Activated gamma-delta T cell treated with Interleukin-2 at 50 U/mL for 16 hours (primary cell): ENCODE results near the gene DIS3L2.

Source experiments
- DNase-seq: peaks from one replicate; pipeline ENCODE4 v3.0.0-alpha.2; 2020

Gene DIS3L2, protein sequence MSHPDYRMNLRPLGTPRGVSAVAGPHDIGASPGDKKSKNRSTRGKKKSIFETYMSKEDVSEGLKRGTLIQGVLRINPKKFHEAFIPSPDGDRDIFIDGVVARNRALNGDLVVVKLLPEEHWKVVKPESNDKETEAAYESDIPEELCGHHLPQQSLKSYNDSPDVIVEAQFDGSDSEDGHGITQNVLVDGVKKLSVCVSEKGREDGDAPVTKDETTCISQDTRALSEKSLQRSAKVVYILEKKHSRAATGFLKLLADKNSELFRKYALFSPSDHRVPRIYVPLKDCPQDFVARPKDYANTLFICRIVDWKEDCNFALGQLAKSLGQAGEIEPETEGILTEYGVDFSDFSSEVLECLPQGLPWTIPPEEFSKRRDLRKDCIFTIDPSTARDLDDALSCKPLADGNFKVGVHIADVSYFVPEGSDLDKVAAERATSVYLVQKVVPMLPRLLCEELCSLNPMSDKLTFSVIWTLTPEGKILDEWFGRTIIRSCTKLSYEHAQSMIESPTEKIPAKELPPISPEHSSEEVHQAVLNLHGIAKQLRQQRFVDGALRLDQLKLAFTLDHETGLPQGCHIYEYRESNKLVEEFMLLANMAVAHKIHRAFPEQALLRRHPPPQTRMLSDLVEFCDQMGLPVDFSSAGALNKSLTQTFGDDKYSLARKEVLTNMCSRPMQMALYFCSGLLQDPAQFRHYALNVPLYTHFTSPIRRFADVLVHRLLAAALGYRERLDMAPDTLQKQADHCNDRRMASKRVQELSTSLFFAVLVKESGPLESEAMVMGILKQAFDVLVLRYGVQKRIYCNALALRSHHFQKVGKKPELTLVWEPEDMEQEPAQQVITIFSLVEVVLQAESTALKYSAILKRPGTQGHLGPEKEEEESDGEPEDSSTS

DNA sequence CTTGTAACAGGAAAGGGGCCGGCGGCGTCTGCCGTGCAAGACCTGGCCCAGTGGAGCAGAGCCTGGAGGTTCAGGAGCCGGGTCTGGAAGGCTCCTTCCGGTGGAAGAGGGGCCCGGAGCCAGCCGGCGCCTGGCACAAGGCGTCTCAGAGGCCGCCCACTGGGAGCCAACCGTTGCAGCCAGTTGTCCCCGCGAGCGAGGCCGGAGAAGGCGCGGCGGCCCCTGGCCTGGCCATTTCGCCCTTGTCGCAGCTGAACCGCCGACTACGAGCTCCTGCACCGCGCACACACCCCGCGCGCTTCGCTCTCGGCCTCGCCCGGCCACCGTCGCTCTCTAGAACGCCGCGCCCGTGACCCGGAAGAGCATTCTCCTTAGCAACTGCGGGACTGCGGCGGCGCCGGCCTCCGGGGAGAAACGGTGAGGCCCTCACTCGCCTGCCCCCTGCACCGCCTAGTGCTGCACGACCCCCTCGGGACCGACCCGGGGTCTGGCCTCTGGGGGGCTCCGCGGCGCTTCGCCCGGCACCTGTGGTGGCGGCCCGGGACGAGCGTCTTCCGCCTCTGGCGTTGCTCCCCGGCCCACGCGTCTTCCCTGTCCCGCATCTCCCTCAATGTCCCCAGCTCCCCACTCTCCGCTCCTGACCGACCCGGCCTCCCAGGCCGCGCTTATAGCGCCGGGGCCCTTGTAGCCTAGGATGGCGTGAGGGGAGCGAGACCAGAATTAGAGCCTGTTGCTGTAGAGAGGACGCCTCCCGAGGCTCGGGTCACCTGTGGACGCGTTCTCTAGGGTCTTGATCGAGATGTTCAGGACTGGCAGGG is at the start of gene DIS3L2:
TSS of gene DIS3L2 (plus strand) at position 365 of the 818 bp plus-strand sequence. CDS start 53,215 bp downstream, outside the sequence.
- peak; percentile 70 for DNase-seq

DNA sequence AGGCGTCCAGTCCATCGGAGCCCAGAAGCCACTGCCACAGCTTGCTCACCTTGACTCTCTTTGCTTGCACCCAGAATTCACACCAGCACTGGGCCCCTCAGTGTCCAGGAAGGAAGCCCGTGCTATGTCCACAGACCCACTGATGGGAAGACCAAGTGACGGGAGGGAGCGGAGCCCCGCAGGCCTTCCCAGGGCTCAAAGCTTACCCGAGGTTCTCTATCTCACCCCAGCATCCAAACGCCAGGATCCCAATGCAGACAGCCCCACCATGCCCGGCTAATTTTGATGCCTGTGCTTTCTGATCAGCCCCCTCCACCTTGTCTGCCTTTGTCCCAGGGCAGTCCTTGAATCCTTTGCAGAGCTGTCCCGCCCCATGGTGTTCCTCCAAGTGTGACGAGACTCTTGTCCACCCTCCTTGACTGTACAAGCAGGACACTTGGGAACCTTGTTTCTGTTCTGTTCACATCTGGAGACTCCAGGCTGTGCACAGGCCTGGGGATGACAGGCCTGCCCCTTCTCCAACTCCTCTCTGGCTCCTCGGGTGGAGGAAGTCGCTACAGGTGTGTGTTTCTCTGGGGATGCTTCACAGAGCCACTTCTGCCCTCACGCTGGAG is 47.3 kb upstream of the DIS3L2 start:
- no peak for DNase-seq

DNA sequence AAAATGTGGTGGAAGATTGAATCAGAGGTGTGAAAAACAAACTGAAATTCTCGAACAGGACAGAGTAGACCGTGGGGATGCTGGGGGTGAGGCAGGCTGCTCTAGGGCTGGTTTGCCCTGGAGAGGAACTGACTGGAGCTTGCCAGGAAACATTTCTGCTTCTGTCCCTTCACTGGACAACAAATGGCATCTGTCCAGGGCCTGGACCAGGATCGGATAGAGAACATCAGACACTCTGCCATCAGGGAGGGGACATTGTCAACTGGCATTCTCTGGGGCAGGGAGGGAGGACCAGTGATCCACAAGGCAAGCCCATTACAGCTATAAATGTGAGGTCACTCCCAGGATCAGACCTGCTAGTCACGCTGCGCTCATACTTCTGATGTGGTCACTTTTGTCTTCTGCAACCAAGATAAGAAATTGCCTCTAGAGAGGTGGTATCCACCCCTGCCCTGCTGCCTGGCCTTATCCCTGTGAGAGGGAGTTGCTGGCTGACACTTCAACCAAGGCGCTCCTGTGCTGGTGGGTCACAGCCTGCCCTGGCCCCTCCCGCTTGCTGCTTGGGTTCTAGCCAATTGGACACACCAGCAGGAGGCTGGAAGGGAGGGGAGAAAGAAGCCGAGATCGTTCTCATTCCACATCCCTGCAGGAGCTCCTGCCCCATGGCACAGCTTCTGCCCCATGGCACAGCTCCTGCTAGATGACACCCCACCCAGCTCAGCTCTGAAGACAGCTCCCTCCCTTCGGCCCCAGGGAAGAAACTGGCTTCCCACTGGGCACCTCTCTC is 44.0 kb upstream of the DIS3L2 start:
- no peak for DNase-seq

DNA sequence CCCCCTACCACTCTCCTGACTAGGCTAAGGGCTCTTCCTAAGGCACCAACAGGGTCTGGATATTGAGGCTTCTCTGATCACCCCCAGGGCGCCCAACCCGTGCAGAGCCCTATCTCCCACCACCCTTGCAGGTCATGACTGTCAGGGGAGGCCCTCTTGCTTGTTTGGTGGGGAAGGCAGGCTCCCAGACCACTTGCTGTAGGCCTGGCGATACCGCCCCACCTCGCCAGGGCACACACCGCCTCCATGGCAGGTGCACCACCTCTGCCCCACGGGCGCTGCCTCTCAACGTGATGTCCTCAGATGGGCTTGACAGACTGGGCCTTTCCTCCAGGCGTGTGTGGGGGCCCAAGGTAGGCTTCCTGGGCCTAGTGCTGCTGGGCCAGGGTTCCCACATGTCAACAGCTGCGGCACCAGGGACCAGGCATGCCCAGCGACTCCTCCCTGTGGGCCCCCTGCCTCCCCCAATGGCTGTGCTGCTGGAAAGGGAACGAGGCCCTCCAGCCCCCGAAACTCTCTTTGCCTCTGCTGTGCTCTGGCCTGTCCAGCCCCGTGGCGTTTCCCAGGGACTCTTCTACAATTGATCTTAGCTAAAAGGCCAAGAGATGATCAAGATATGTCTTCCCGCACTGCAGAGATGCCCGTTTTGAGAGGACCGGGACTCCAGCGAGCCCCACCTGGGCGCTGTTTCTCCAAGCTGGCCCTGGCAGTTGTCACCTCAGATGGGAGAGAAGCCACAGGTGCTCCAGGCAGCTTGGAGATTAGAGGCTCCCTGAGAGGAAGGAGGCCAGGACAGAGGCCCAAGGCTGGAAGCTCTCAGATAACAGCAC is 42.8 kb upstream of the DIS3L2 start:
- no peak for DNase-seq

DNA sequence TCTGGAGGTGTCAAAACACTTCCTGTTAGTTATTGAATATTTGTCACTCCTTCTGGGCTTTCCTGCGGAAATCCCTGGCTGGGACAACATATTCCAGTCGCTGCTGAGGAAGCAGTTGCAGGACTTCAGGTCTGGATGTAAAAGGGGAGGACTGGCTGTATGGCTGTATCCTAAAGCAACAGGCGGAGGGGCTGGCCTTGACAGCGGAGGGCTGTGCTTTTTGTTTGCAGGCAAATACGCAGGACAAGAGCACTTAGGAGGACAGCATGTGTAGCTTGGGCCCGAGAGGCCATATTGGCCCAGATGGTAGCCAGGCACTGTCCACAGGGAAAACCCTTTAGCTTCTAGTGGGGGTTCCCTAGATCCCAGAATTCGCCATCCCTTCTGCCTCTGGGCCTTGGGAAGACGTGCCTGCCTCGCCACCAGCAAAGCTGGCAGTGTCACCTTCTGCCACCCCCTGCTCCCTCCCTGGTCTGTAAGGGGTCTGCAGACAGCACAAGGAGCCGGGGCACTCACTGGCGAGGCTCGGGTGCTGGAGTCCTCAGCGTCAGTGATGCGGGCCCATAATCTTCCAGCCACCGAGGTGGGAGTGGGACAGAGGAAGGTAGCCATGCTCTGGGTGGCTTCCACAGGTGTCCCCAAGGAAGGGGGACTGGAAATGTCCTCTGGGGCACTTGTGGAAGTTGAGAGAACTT is 42.0 kb upstream of the DIS3L2 start:
- DNase-seq: no peak

DNA sequence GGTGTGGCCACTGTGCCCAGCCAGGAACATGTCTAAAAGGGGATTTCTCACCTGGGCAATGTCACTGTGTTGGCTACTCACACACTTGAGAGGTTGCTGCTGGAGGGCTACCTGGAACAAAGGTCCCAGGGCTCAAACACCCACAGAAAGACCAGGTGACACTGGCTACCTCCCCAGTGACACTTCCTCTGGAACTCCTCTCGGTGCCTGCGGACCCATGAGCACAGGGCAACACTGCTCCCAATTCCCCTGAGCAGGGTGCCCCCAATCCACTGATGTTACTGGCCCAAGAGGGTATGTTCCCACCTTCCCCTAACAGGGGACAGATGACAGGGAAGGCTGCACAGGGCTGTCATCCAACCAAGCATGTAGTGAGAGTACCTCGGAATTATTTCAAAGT is 41.1 kb upstream of the DIS3L2 start:
- no peak for DNase-seq

DNA sequence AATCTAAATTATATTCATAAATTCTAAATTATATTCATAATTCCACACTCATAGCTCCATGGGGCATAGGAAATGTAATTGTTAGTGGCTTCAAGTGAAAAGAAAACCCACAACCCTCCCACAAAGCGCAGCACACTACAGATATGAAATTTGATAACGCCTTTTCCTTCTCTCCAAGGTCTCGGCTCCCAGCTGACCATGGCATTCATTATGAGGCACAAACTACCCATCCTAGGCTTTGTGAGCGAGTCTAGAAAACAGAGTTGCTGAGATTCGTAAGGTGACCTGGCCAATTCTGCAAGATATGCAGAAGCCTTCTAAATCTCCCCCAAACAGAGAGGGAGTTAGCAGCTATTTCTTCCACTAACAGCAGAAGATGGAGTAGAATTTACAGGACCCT is 40.7 kb upstream of the DIS3L2 start:
- DNase-seq: no peak

DNA sequence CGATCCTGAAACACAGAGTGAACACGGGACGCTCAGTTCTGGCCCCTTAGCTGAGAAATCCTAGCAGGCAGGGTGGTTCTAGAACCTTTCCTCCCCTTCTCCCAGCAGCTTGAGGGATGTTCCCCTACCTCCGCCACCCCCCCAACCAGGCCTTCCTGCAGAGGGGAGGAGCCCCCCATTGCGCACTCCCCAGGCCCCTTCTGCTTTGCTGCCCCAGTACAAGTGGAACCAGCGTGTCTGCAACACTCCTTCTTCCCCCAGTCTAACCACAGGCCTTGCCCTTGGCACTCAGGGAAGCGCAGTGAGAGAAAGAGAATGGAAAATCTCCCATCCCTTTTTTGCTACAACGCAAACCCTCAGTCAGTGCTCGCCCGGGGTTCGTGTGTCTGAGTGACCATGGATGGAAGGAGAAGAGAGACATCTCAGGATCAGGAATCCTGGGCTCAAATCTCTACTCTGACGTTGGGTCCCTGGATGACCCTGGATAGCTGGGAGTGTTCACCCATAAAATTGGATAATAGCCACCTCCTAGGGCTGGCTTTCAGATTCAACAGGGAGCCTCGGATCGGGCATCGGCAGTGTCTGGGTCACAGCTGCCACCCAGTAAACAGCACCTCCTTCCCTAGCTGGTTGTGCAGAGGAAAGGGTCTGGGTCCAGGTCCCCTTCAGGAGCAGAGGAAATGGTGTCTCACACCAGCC is 39.1 kb upstream of the DIS3L2 start:
- no peak for DNase-seq

DNA sequence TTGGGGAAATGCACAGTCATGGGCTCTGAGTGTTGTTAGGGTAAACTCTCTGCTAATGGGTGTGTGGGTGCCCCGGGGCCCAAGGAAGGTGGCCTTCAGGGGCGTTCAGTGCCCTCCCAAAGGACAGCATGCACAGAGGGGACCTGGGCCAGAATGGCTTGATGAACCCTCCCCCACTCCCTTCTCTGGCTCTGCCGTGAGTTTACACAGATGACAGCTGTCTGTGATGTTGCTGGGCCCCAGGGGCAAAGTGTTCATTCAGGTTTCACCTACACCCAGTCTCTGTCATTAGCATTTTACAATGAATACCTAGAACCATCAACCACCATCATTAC is 38.5 kb upstream of the DIS3L2 start:
- no peak for DNase-seq

DNA sequence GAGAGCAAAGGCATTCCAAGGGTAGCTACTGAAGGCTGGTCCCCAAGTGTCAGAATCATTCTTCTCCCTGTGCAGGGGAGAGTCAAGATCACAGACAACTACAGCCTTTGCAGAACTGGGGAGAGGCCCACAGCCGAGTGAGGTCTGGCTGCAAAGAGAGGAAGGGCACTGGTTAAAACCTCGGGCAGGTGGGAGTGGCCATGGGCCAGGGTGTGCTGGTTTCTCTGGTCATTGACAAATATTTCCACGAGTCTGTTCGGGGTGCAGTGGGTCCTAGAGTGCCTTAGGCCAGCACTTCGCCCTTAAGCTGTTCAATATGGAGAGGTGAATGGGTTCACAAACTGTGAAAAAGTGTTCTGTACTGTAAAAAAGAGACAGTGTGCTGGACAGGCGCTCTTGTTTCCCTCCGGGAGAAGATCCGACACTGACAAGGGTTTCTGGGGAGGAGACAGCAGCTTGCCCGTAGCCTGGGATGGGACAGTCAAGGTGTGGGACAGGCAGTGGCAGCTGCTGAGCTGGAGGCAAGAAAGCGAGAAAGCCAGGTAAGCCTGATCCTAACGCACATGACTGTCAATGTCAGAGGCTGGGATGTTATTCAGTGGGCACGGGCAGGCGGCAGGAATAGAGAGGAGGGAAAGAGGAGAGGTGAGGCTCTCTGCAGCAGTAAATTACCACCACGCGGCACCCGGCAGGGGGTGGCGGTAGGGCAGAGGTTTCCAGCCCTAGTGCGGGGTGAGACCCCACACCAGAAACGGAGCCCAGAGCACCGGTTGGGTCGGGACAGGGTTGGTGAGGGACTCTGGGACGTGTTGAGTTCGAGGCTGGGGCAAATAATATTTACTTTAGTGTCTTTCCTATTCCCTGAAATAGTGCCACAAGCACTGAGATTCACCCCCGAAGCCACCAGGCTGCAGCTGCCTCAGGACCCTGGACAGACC is 37.3 kb upstream of the DIS3L2 start:
- DNase-seq: no peak

DNA sequence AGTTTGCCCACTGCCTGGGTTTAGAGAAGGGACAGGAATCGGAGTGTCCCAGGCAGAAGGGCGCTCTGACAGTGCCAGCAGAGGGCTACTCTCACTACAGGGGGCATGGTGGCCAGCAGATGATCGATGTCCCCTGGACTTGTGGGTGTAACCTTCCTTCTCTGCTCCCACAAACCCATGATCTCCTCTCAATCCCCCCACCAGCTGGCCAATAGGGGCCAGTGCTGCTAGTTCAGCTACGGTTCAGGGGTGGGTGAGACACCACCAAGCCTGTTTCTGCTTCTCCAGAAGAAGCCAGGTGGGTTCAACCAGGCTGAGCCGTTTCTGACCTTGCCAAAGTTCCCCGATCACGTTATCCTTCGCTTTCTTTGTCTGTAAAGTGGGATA is 36.6 kb upstream of the DIS3L2 start:
- no peak for DNase-seq

DNA sequence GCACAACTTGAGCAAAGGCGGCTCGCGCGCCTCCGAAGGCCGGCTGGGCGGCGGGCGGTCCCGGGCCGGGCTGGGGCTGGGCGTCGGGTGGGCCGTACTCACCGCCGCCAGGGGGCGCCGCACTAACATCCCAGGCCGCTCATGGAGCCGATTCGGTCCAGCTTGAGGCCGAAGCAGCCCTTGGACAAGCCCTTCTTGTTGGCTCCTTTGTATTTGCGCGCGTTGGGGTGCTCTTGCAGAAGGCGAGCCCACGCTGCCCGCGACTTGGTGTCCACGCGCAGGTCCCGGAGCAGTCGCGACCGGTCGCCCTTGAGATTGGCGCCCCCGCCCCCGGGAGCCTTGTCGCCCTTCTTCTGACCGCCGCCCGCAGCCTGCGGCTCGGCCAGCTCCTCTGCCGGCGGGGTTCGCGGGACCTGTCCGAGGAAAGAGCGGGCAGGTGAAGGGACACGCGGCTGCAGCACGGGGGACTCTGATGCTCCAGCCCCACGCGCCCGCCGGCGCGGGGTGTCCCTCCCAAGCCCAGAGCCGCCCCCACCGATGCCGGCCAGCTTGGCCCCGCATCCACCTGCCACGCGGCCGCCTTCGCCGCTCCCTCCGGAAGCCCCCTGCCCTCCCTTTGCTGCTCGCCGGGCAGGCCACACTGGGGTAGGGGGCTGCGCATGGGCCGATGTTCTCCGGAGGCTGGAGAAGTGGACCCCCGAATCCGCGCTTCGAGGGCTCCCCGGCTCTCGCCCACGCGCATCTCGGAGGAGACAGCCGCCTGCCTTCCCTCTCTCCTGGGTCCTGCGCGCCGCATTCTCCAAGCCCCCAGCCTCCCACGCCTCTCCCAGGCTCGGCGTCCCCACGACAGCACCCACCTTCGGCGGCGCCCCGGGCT is 36.0 kb upstream of the DIS3L2 start:
- peak; percentile 67 for DNase-seq

DNA sequence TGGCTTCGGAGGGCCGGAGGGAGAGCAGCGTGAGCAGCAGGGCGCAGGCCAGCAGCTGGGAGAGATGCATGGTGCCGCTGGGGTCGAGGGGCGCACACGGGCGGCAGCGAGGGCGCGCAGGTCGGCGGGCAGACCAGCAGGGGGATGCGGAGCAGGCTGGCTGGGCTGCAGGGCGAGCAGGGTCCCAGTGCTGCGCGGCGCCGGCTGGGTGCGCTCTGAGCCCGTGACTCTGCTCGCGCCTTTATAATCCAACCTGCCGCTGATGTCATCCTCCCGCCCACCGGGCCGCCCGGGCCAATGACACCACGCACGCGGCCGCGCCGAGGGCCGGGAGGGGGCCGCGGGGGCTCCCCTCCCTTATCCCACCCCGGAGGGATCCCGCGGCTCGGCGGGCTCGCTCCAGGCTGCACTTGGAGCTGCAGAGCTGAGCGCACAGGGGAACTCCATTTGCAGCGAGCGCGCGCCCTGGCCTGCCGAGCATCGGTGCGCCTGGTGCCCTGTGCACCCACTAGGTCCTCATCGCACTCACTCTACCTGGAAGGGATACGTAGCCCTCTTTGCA is 35.3 kb upstream of the DIS3L2 start, which contains the start of gene NPPC:
TSS of gene NPPC (minus strand) at position 217 of the 562 bp plus-strand sequence. CDS start at position 70, 147 bp downstream.
- no peak for DNase-seq

DNA sequence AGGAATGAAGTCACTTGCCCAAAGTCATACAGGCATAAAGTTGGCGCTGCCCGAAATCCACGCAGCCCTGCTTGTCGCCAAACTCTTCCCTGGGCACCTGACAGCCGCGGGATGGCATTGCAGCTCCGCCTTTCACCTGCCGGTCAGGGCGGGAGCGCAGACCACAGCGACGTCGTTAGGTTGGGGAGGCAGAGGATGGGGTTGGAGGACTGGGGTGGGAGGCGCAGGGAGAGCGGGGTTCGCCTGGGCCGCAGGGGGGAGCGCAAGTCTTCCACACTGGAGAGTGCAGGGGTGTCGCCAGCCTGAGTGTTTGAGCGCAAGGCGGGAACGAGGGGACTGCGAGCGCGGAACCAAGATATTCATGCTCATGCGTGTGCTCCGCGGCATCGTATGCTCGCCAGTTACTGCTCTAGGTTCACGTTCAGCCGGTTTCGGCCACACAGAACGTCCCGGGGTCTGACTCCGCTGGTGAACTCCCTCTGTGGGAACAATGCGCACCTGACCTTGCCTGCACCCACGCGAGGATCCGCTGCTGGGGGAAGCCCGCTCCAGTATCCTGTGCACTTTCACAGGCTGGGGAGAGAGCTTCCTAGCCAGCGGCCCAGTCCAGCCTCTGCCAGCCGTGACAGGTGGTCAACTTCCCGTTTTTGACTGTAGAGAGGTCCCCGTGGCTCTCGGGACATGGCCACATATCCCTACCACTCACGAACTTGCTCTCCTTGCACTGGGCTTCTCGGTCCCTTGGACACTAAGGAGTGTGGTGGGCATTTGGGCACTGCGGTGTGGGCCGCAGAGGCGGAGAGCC is 34.5 kb upstream of the DIS3L2 start:
- no peak for DNase-seq

DNA sequence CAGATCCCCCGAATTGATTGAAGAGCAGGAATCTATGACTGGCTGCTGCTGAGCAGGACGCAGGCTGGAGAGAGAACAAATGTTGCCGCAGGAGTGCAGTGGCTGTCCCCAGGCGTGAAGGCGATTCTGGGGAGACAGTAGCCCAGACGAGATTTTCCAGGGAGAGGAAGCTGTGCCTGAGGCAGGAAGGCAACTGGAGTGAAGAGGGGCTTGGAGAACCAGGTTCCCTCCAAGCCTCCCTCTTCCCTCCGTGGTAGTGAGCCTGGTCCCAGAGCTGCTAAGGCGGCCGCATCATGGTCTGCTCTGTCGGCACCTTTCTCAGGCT is 34.0 kb upstream of the DIS3L2 start:
- DNase-seq: no peak

DNA sequence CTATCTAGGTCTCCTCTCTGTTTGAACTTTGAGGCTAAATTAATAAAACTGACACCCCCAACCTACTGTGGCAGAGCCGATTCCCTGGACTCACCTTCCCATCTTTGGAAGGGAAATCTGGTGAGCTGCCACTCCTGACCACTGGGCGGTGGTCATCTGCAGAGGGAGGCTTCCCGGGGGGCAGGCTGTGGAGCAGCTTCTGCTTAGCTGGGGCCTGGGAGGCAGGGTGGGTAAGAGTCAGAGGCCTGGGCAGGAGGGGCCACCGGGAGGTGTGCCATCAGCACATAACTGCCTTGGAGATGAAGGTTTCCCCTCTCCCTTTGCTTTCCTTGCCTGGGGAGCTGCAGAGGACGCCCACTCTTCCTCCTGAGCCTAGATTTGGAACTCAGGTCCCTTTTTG is 33.0 kb upstream of the DIS3L2 start:
- no peak for DNase-seq
